D721Med (cell line): ENCODE results near the gene SLC35A3.

Experiments used
- DNase-seq: peaks from one replicate; pipeline ENCODE4 v3.0.0; 2011; ENCODE audit warnings: low spot score; ENCODE audit not compliant: insufficient read length
- FAIRE-seq: peaks from 2 replicates; lab custom pipeline; 2011; peaks lifted over from hg19 to GRCh38; lab: Jason Lieb, UNC
- CTCF ChIP-seq: IDR thresholded peaks from 2 replicates; pipeline ENCODE4 v1.5.1; 2012; ENCODE audit warnings: mild to moderate bottlenecking, control low read depth; ENCODE audit not compliant: insufficient read depth; ENCODE audit errors: missing control alignments

Gene SLC35A3

GRCh38 chr1:100061681-100062080, 91.9 kb downstream of the SLC35A3 start:
- no peak for DNase-seq
- TF ChIP-seq CTCF = no peak
- no peak for FAIRE-seq

GRCh38 chr1:100065183-100065968, 95.6 kb downstream of the SLC35A3 start:
- TF ChIP-seq CTCF = no peak
- DNase-seq (no peak), FAIRE-seq (no peak)

- no peak for TF ChIP-seq CTCF
- FAIRE-seq = no peak
- no peak for DNase-seq
Observed at GRCh38 chr1:100065969-100066227, 96.1 kb downstream of the SLC35A3 start.

- DNase-seq = no peak
- no peak for FAIRE-seq
- TF ChIP-seq CTCF = no peak
Observed at GRCh38 chr1:100070201-100070939, 100.6 kb downstream of the SLC35A3 start.

- FAIRE-seq (no peak), DNase-seq (no peak)
- TF ChIP-seq CTCF = no peak
Observed at GRCh38 chr1:100073531-100073930, 103.7 kb downstream of the SLC35A3 start.

GRCh38 chr1:100074604-100075395, 105.0 kb downstream of the SLC35A3 start:
- FAIRE-seq = no peak
- no peak for DNase-seq
- no peak for TF ChIP-seq CTCF
